Measurements from ENCODE around the gene RAB20. TPM values are rescaled to one million over a fixed set of nuclear protein-coding genes. Genes with fewer than 3 reads are reported as not detected.

RAB20 gene
- total and polyA plus RNA-seq, 9 of the 15 experiments (the other 6 are each of a cell fraction or from before 2014, with no cell fraction given) = 0.62 to 9.2 (median 5.4) TPM

- intact Hi-C loops (cut with micrococcal nuclease) = loop anchor here (5.0 kb wide), 1 partner anchor 71 kb away; no protein-coding TSS in a partner anchor
- H3K9me1 ChIP-seq (ENCODE audit: control insufficient read depth, insufficient read depth, low read length) = no peaks in the 10 kb centered on the region
- no peak overlapping the region for H3K4me2 ChIP-seq (ENCODE audit: insufficient read depth, low read length)
- H4K20me1 ChIP-seq (replicated peaks; ENCODE audit: control insufficient read depth, insufficient read depth, low read length) = no peaks in the 10 kb centered on the region
- POLR2A ChIA-PET = no interaction called here
- H3K9ac ChIP-seq (ENCODE audit: insufficient read depth in 1 of 2, low read depth in 2 of 2, low read length in 2 of 2) = no peak overlapping the region
- H3K4me3 ChIP-seq = no peak overlapping the region
- in situ Hi-C loops (cut with MboI) = no loop called here
- CTCF ChIA-PET (ENCODE audit: low intra/inter-chr PET ratio) = no interaction called here
- no peak for ATAC-seq
- no peaks in the 10 kb centered on the region for H3K36me3 ChIP-seq (ENCODE audit: control insufficient read depth, insufficient read depth, low read length)
- H3K27me3 ChIP-seq (ENCODE audit: control insufficient read depth in 2 of 2, insufficient read depth in 2 of 2, low read length in 2 of 2) = no peaks in the 10 kb centered on the region
- no peaks in the 10 kb centered on the region; the same call in 2 of the 3 replicates for H3K79me2 ChIP-seq (ENCODE audit: control insufficient read depth, insufficient read depth, low read length)
- H3K27ac ChIP-seq (ENCODE audit: extremely low read depth, low read depth, low read length) = no peak overlapping the region
- 33% methylated on average over 3 of the region's 5 CpGs for WGBS (ENCODE audit: insufficient coverage, low coverage, missing lambda C conversion rate)
- peak; percentile 57 for TF ChIP-seq CEBPB (tag; IDR thresholded peaks at IDR 0.05)
- TF ChIP-seq, protein P1, sequence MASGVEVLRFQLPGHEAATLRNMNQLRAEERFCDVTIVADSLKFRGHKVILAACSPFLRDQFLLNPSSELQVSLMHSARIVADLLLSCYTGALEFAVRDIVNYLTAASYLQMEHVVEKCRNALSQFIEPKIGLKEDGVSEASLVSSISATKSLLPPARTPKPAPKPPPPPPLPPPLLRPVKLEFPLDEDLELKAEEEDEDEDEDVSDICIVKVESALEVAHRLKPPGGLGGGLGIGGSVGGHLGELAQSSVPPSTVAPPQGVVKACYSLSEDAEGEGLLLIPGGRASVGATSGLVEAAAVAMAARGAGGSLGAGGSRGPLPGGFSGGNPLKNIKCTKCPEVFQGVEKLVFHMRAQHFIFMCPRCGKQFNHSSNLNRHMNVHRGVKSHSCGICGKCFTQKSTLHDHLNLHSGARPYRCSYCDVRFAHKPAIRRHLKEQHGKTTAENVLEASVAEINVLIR (CRISPR knock-in tag; IDR thresholded peaks at IDR 0.05) = 0 out of 2 replicates have a peak, but pooled peaks have one; percentile 12
- TF ChIP-seq CEBPG (CRISPR knock-in tag; IDR thresholded peaks at IDR 0.05) = no peak
- TF ChIP-seq CEBPG (tag; conservative IDR thresholded peaks at IDR 0.05 in 1 of 2, IDR thresholded peaks at IDR 0.05 in 1 of 2) = 0 out of 4 replicates have a peak, but pooled peaks of 1 of the 2 experiments have one; percentile 11
- peak; percentile 20; the same call in 1 of the 2 replicates for TF ChIP-seq CREM (IDR thresholded peaks at IDR 0.05; ENCODE audit: low read depth)
- no peak for TF ChIP-seq PTBP1 (IDR thresholded peaks at IDR 0.05; ENCODE audit: low read depth, low read length)
- TF ChIP-seq ATF1 (CRISPR knock-in tag; IDR thresholded peaks at IDR 0.05) = no peak
- peak; percentile 35; the same call in 1 of the 2 replicates for TF ChIP-seq ATF1 (tag; IDR thresholded peaks at IDR 0.05)
- BruUV-seq (replicated peaks) = no TSS peak
- no peak overlapping the region for H2AFZ ChIP-seq (ENCODE audit: low read depth, low read length)
- no peak for DNase-seq (ENCODE audit: extremely low read depth in 1 of 4, low spot score in 3 of 4)
- H3K4me1 ChIP-seq (replicated peaks in 1 of 2; ENCODE audit: control insufficient read depth in 2 of 2, insufficient read depth in 2 of 2, low read length in 2 of 2) = peaks cover 13 to 22% of the 10 kb centered on the region in 2 experiments; a peak in 4 of 5 replicates
- FAIRE-seq = no peak
- no peaks in the 10 kb centered on the region for H3K9me3 ChIP-seq (replicated peaks; ENCODE audit: control insufficient read depth, insufficient read depth, low read depth, low read length)
These were observed 33.2 kb downstream of the RAB20 start for GRCh38 chr13:110528371-110528770.
